HAP-1 (cell line): ENCODE data around the gene MYL7.

ENCODE experiments used
- DNase-seq, 2 experiments: peaks; one replicate each; pipeline ENCODE4 v3.0.0-alpha.2; 2016 to 2020; ENCODE audit warnings: low spot score in 2 of 2
- H3K27me3 ChIP-seq: fragments of 250-450 bp; sonication (Bioruptor Pico); 2 replicates; pipeline ENCODE4 v1.5.1; 2020; ENCODE audit warnings: low read depth, mild to moderate bottlenecking, moderate library complexity
- H3K36me3 ChIP-seq: fragments of 250-450 bp; sonication (Bioruptor Pico); replicated peaks from 2 replicates; pipeline ENCODE4 v1.5.1; 2020; ENCODE audit warnings: mild to moderate bottlenecking
- H3K4me1 ChIP-seq: fragments of 250-450 bp; sonication (Bioruptor Pico); 2 replicates; pipeline ENCODE4 v1.5.1; 2020; ENCODE audit warnings: mild to moderate bottlenecking
- H3K4me3 ChIP-seq: fragments of 250-450 bp; sonication (Bioruptor Pico); 2 replicates; pipeline ENCODE4 v1.5.1; 2020; ENCODE audit warnings: mild to moderate bottlenecking, moderate library complexity
- H3K9me3 ChIP-seq: fragments of 250-450 bp; sonication (Bioruptor Pico); 2 replicates; pipeline ENCODE4 v1.5.1; 2020; ENCODE audit warnings: mild to moderate bottlenecking, moderate library complexity
- in situ Hi-C: fragments of 300-500 bp; cut with MboI; formaldehyde crosslinking; loops from 3 replicates; pipeline ENCODE4 v1.14.3; 2020; ENCODE audit warnings: low sequenced_read_pairs, inconsistent platforms, mixed read lengths

The MYL7 gene

GRCh38 chr7:44112231-44112996, 28.7 kb downstream of the MYL7 start:
- Histone ChIP-seq H3K4me3 (no peak overlapping the region), H3K4me1 (no peaks in the 10 kb centered on the region), H3K9me3 (no peaks in the 10 kb centered on the region), H3K27me3 (no peaks in the 10 kb centered on the region), H3K36me3 (peaks cover 30% of the 10 kb centered on the region)
- in situ Hi-C loops = no loop called here
- DNase-seq = no peak

GRCh38 chr7:44111761-44112160, 29.4 kb downstream of the MYL7 start:
- Histone ChIP-seq H3K4me3 (no peak overlapping the region), H3K36me3 (peaks cover 24% of the 10 kb centered on the region), H3K27me3 (no peaks in the 10 kb centered on the region), H3K4me1 (no peaks in the 10 kb centered on the region), H3K9me3 (no peaks in the 10 kb centered on the region)
- DNase-seq = no peak
- in situ Hi-C loops = no loop called here

GRCh38 chr7:44110719-44111635, 30.2 kb downstream of the MYL7 start:
- DNase-seq = no peak
- Histone ChIP-seq H3K36me3 (peaks cover 17% of the 10 kb centered on the region), H3K4me1 (no peaks in the 10 kb centered on the region), H3K4me3 (no peak overlapping the region), H3K9me3 (no peaks in the 10 kb centered on the region), H3K27me3 (no peaks in the 10 kb centered on the region)
- in situ Hi-C loops = no loop called here

- no peak overlapping the region for H3K4me3 ChIP-seq
- DNase-seq = no peak
- in situ Hi-C loops = no loop called here
- no peaks in the 10 kb centered on the region for H3K27me3 ChIP-seq
- peaks cover 7% of the 10 kb centered on the region for H3K36me3 ChIP-seq
- H3K4me1 ChIP-seq = no peaks in the 10 kb centered on the region
- no peaks in the 10 kb centered on the region for H3K9me3 ChIP-seq
Observed at GRCh38 chr7:44109991-44110390, 31.1 kb downstream of the MYL7 start.

DNA sequence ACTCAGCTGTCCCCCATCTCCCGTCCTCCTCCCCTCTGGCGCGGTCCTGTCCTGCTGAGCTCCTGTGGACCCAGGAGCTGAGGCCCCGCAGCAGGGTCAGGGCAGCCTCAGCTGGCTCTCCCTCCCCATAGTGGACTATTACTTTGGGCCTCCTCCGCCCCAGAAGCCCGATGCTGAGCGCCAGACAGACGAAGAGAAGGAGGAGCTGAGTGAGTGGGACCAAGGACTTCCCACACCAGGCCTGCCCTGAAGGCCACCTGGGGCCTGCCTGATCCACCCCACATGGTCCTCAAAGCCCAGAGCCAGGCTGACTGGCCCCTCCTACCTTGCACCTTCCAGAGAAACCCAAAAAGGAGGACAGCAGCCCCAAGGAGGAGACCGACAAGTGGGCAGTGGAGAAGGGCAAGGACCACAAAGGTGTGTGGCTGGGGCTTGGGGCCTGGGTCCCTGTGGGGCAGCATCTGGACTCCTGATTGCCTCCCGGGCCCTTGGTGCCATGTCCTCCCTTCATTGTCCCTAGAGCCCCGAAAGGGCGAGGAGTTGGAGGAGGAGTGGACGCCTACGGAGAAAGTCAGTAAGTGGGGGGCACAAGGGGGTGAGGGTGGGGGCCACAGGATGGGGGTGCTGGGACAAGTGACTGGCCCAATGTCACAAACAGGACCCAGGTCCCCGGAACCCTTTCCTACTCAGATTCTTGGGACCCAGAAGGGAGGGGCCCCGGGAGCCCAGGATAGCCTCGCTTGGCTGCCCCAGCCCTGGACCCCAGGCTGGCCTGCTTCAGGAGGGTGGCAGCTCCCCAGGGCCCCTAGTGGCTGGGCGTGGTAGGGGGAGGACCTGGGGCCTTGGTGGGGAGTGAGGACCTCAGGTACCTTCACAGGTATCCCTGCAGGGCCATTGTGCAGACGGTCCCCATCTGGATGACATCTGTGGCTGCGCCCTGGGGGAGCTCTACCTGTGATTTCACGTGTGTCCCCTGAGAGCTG, 32.1 kb downstream of the MYL7 start:
- Histone ChIP-seq H3K4me1 (no peaks in the 10 kb centered on the region), H3K4me3 (no peak overlapping the region), H3K36me3 (no peaks in the 10 kb centered on the region), H3K9me3 (no peaks in the 10 kb centered on the region), H3K27me3 (no peaks in the 10 kb centered on the region)
- DNase-seq = no peak
- in situ Hi-C loops = no loop called here

GRCh38 chr7:44107961-44108767, 33.0 kb downstream of the MYL7 start:
- H3K36me3 ChIP-seq = no peaks in the 10 kb centered on the region

GRCh38 chr7:44107116-44107960, 33.8 kb downstream of the MYL7 start:
- Histone ChIP-seq H3K36me3 (no peaks in the 10 kb centered on the region), H3K27me3 (no peaks in the 10 kb centered on the region)

More at GRCh38 chr7:44107961-44108767, 33.0 kb downstream of the MYL7 start:
- no peaks in the 10 kb centered on the region for H3K4me1 ChIP-seq
- H3K9me3 ChIP-seq = no peaks in the 10 kb centered on the region
- H3K27me3 ChIP-seq = no peaks in the 10 kb centered on the region
- H3K4me3 ChIP-seq = no peak overlapping the region
- no peak for DNase-seq
- in situ Hi-C loops = no loop called here

DNA sequence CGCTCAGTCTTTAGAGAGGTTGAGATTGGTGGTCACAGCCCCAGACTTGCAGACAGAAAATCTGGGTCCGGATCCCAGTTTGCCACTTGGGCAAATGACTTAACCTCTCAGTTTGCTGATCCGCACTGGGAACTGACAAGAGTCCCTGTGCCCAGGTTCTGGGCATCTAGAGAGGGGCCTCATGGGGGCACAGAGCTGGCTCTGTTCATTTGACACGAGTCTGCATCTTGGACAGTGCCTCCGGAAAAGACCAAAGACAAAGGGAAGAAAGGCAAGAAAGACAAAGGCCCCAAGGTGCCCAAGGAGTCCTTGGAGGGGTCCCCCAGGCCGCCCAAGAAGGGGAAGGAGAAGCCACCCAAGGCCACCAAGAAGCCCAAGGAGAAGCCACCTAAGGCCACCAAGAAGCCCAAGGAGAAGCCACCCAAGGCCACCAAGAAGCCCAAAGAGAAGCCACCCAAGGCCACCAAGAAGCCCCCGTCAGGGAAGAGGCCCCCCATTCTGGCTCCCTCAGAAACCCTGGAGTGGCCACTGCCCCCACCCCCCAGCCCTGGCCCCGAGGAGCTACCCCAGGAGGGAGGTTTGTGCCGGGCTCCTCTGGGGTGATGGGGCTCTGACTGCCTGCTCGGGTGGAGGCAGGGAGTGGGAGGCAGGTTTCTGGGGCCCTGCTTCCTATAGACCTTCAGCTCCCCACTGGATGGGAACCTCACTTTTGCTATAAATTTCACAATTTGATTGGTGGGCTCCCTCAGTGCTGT, 34.6 kb downstream of the MYL7 start:
- Histone ChIP-seq H3K4me3 (no peak overlapping the region), H3K27me3 (no peaks in the 10 kb centered on the region), H3K9me3 (no peaks in the 10 kb centered on the region), H3K4me1 (no peaks in the 10 kb centered on the region), H3K36me3 (no peaks in the 10 kb centered on the region)
- DNase-seq = no peak
- in situ Hi-C loops = no loop called here

More at GRCh38 chr7:44107116-44107960, 33.8 kb downstream of the MYL7 start:
- DNase-seq = no peak
- Histone ChIP-seq H3K4me3 (no peak overlapping the region), H3K9me3 (no peaks in the 10 kb centered on the region), H3K4me1 (no peaks in the 10 kb centered on the region)
- in situ Hi-C loops = no loop called here

DNA sequence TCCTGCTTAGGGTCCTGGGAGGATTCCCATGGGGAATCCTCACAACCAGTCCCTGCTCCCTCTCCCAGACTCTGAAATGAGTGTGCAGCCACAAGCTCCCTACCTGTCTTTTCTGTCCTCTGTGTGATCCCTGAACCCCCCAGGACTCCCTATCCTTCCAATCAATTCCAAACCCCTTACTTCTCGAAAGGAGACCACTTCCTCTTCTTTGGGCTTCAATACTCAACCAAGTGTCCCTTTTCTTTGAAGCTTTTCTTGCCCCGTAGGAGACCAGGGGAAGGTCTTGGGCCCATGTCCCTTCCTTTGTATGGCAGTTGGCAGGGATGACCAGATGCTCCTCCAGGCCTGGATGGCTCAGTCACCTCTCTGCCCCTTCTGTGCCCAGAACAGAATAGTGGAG, 35.3 kb downstream of the MYL7 start:
- H3K27me3 ChIP-seq = no peaks in the 10 kb centered on the region
- H3K36me3 ChIP-seq = no peaks in the 10 kb centered on the region
- in situ Hi-C loops = no loop called here
- H3K4me3 ChIP-seq = no peak overlapping the region
- H3K9me3 ChIP-seq = no peaks in the 10 kb centered on the region
- no peak for DNase-seq
- no peaks in the 10 kb centered on the region for H3K4me1 ChIP-seq

DNA sequence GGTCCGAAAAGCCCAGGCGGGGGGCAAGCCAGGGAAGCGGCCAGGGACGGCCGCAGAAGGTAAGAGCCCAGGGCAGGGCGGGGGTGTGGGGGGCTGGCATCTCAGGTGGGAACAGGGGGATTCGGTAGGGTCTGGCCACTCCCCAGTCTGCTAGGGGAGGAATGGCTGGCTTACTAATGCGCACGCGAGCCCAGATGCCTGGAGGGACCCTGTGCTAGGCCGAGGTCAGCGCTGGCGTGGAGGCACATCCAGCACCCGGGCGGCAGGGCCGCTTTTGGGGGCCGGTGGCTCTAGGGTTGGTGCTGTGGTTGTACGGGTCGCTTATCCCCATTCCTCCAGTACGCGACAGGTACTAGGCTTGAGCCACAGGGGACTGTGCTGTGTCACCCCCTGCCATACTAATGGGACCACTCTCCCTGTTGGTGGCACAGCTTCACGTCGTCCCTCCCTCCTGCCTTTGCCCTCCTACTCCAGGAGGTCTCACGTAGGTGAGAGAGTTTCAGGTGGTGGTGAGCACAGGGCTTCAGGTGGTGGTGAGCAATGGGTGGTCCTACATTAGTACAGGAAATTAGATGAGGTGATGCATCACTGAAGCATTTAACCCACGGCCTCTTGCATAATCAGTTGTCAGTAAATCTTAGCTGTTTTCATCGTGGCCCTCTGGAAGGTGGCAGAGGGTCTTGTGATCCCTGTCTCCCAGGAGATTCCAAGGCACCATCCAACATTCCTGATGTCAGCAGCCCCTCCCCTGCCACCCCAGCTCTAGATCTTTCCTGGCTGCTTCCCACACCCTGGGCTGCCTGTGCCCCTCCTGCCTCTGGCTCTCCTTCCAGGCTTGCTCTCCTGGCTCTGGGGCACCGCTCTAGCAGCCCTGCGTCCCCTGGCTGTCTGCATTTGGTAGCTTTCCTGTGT, 36.0 kb downstream of the MYL7 start:
- in situ Hi-C loops = no loop called here
- H3K36me3 ChIP-seq = no peaks in the 10 kb centered on the region
- no peaks in the 10 kb centered on the region for H3K9me3 ChIP-seq
- no peak overlapping the region for H3K4me3 ChIP-seq
- no peaks in the 10 kb centered on the region for H3K27me3 ChIP-seq
- DNase-seq = no peak
- no peaks in the 10 kb centered on the region for H3K4me1 ChIP-seq
